Heart left ventricle (tissue), 16 donors: ENCODE data around the gene TRIM44. TPM values are rescaled to one million over a fixed set of nuclear protein-coding genes. Genes with fewer than 3 reads are reported as not detected.
"Not testable (repeated sequence)": the region's sequence is repeated elsewhere in the genome, so short reads cannot be mapped to it uniquely, and the experiment has no call there.

Experiments used
- ATAC-seq, 4 donors: fragments of 200-7000 bp; cut with Tn5 transposase; one replicate each; pipeline ENCODE4 v1.9.1; 2020 to 2022; ENCODE audit warnings: moderate library complexity in 4 of 4, mild to moderate bottlenecking in 3 of 4, moderate number of reproducible peaks in 1 of 4
- DNase-seq, 5 donors: peaks; one replicate each; pipeline ENCODE4 v3.0.0-alpha.2; 2020
- H3K27ac ChIP-seq, 12 donors: fragments of 200-600 bp; sonication (generic) in 4 of 12; one replicate each; pipeline versions ENCODE4 v1.5.0 to v1.8.0; 2016 to 2022; ENCODE audit warnings: mild to moderate bottlenecking in 2 of 12
- H3K27me3 ChIP-seq, 9 donors: fragments of 200-600 bp; sonication (generic) in 2 of 9; one replicate each; pipeline versions ENCODE4 v1.5.1 to v1.8.0; 2016 to 2022; ENCODE audit warnings: mild to moderate bottlenecking in 3 of 9
- H3K36me3 ChIP-seq, 9 donors: fragments of 200-600 bp; sonication (generic) in 2 of 9; one replicate each; pipeline versions ENCODE4 v1.5.0 to v1.8.0; 2018 to 2022; ENCODE audit warnings: mild to moderate bottlenecking in 2 of 9
- H3K4me1 ChIP-seq, 12 donors: fragments of 200-600 bp; sonication (generic) in 4 of 12; one replicate each; pipeline versions ENCODE4 v1.5.0 to v1.8.0; 2016 to 2022; ENCODE audit warnings: mild to moderate bottlenecking in 3 of 12
- H3K4me3 ChIP-seq, 12 donors: fragments of 200-600 bp; sonication (generic) in 4 of 12; one replicate each; pipeline versions ENCODE4 v1.5.0 to v1.8.0; 2017 to 2022; ENCODE audit warnings: mild to moderate bottlenecking in 9 of 12, moderate library complexity in 4 of 12
- H3K9me3 ChIP-seq, 12 donors: fragments of 200-600 bp; sonication (generic) in 4 of 12; one replicate each; pipeline versions ENCODE4 v1.5.0 to v1.8.0; 2016 to 2022; ENCODE audit warnings: mild to moderate bottlenecking in 1 of 12
- CTCF ChIP-seq, 12 donors: fragments of 200-600 bp; sonication (generic) in 4 of 12; IDR thresholded peaks; one replicate each; pipeline versions ENCODE4 v1.5.0 to v1.8.0; 2018 to 2022; ENCODE audit warnings: antibody characterized with exemption in 12 of 12, mild to moderate bottlenecking in 5 of 12
- POLR2A ChIP-seq, 2 donors: fragments of 450-650 bp; IDR thresholded peaks; one replicate each; pipeline ENCODE4 v1.6.1; 2017; ENCODE audit warnings: antibody characterized with exemption in 2 of 2, mild to moderate bottlenecking in 2 of 2, moderate library complexity in 2 of 2
- WGBS, 4 donors: extraction: QIAGEN DNeasy Blood & Tissue Kit in 2 of 4; methylation state at CpG; one replicate each; pipeline versions ENCODE4 v1.1.5 to v1.1.7; 2013 to 2018; 5-methylcytosine and 5-hydroxymethylcytosine counted together
- intact Hi-C, 10 donors: fragments of 100-400 bp; cut with DNase I; formaldehyde crosslinking; loops; one replicate each; pipeline versions ENCODE4 v1.11.1 to v1.14.2; 2022
- polyA plus RNA-seq, 2 donors: library from polyadenylated mRNA; stranded (reverse); fragments of 200-250 nt; gene quantifications; one replicate each; pipeline ENCODE4 v1.2.3, GENCODE V29; 2013
- total RNA-seq, 9 donors: library from RNA; depleted of rRNA in 2 of 9; stranded (reverse); fragments of >200 nt in 2 of 9; fragmentation: NEBNext Ultra II Directional in 3 of 9; extraction: Animal tissue kit (Norgen Biotek cat#: 25700) in 3 of 9; gene quantifications; one replicate each; pipeline versions ENCODE4 v1.1.0 to v1.2.4, GENCODE V29; 2016 to 2023
- donor health status: ischemic (EF 13 %, LVEDD 7.1; RV severe dilation, severe dysfunction).
- donor health status: healthy with polysubstance abuse.
- donor health status: DM: no; HTN: yes; CAD: no.
- donor health status: DM: no; HTN: no; CAD: no.
- donor health status: ischemic (EF 25% LVEDD 6.9; RV normal size, moderate dysfunction).
- donor health status: ischemic (EF 25% LVEDD 5.7; RV mildly dilated, moderate dysfunction).
- donor health status: healthy.
- donor health status: DM: yes; HTN: yes; CAD: no.
- donor health status: ischemic (EF 35%, LVEDD 5.7; RV mildly dilated, moderate dysfunction).
- donor health status: nonischemic (EF 11% LVEDD 7.7; RV severe dilation, severe dysfunction).
- donor health status: DM: yes; HTN: yes; CAD: no.
- donor health status: PGD.
- donor health status: ischemic (EF 29% LVEDD 5.4; RV normal size, mild dysfunction).
- donor health status: nonischemic (EF 23%, LVEDD 6.1; RV moderate dilation, normal function).

TRIM44 gene
- total and polyA plus RNA-seq, 11 donors: 7.9 to 55.3 (median 44.1) TPM

DNA sequence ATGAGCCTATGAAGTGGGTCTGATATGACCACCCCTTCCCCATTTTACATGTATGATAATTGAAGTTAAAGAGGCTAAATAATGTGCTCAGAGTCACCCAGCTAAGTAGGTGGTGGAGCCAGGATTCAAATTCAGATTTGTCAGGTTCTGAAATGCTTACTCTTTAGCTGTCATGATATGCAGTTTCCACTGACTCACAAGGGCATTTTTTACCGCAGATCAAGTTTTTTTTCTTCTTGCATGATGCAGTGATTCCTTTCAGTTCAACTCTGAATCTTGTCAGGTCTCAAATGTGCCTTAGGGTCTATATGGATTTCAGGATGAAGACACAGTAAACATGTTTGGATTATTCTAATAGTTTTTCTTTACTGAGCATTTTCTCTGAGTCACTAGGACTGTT is 12.6 kb upstream of the TRIM44 start:
- intact Hi-C loops: no loop called here
- H3K4me1 ChIP-seq: peaks cover 0 to 9% (median 0%) of the 10 kb centered on the region in 12 donors
- TF ChIP-seq CTCF (IDR thresholded peaks at IDR 0.05) (no peak), POLR2A (IDR thresholded peaks at IDR 0.05) (no peak)
- WGBS, 4 donors: 68 to 83% (median 76%) methylated on average over 1 of the region's 1 CpG
- no peak overlapping the region for H3K27ac ChIP-seq
- H3K4me3 ChIP-seq: no peak overlapping the region
- peaks cover 0 to 8% (median 0%) of the 10 kb centered on the region in 12 donors for H3K9me3 ChIP-seq
- DNase-seq: no peak
- no peaks in the 10 kb centered on the region for H3K36me3 ChIP-seq
- ATAC-seq: no peak
- H3K27me3 ChIP-seq: no peaks in the 10 kb centered on the region

DNA sequence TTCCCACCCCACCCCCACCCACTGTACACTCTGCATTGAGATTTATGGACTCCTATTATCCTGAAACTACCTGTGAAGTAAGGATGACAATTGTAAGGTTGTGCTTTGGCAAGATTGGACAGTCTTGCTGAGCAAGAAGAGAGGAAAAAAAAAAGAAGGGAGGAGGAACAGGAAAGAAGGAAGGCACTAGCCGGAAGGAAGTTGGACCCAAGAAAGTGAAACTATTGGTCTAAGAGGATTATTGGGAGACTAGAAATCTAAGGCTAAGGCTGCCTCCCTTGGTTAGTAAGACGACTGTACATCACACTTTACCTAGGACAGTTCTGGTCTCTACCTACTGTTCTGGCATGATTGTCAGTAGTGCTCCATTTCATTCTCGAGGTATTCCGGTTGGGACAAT is 12.1 kb upstream of the TRIM44 start:
- DNase-seq: no peak
- TF ChIP-seq CTCF (IDR thresholded peaks at IDR 0.05): no peak
- no peak for TF ChIP-seq POLR2A (IDR thresholded peaks at IDR 0.05)

GRCh38 chr11:35651263-35651662 is 11.3 kb upstream of the TRIM44 start:
- peaks cover 0 to 7% (median 0%) of the 10 kb centered on the region in 9 donors for H3K27me3 ChIP-seq
- ATAC-seq (peak; percentile 79 to 97 (median 84)), DNase-seq (peak in 2 of 5 donors; percentile 13 to 38)
- no peak overlapping the region for H3K4me3 ChIP-seq
- no peaks in the 10 kb centered on the region for H3K36me3 ChIP-seq
- peaks cover 0 to 9% (median 0%) of the 10 kb centered on the region in 12 donors for H3K4me1 ChIP-seq
- H3K9me3 ChIP-seq: peaks cover 0 to under 1% (median 0%) of the 10 kb centered on the region in 12 donors
- intact Hi-C loops: no loop called here
- peak overlapping the region in 4 of 12 donors; percentile 11 to 68 (median 33) for H3K27ac ChIP-seq
- WGBS, 4 donors: 70 to 79% (median 72%) methylated on average over 3 of the region's 3 CpGs
- TF ChIP-seq CTCF (IDR thresholded peaks at IDR 0.05) (no peak), POLR2A (IDR thresholded peaks at IDR 0.05) (no peak)

More for the DNA sequence above, 12.1 kb upstream of the TRIM44 start:
- intact Hi-C loops: no loop called here
- Histone ChIP-seq H3K36me3 (no peaks in the 10 kb centered on the region), H3K4me3 (no peak overlapping the region), H3K9me3 (peaks cover 0 to 8% (median 0%) of the 10 kb centered on the region in 12 donors), H3K27me3 (peaks cover 0 to under 1% (median 0%) of the 10 kb centered on the region in 9 donors), H3K27ac (no peak overlapping the region), H3K4me1 (peaks cover 0 to 9% (median 0%) of the 10 kb centered on the region in 12 donors)
- WGBS, 4 donors: 84 to 85% (median 85%) methylated on average over 4 of the region's 4 CpGs
- ATAC-seq: no peak

DNA sequence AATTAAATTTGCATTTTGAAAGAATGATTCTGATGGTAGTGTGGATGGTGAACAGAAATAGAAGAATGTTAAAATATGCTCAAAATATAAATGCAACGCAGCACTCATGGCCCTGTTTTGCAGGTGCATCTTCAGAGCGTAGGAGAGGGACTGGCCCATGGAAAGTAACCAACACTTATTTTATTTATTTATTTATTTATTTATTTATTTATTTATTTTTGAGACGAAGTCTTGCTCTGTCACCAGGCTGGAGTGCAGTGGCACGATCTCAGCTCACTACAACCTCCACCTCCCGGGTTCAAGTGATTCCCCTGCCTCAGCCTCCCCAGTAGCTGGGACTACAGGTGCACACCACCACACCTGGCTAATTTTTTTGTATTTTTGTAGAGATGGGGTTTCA is 9.8 kb upstream of the TRIM44 start:
- H3K27ac ChIP-seq, H3K27me3 ChIP-seq, H3K36me3 ChIP-seq, intact Hi-C loops, H3K4me1 ChIP-seq, H3K9me3 ChIP-seq, H3K4me3 ChIP-seq, DNase-seq, ATAC-seq: not testable (repeated sequence)
- WGBS, 4 donors: 92 to 99% (median 96%) methylated on average over 5 of the region's 5 CpGs

- intact Hi-C loops: no loop called here
- H3K4me1 ChIP-seq: peaks cover 0 to 9% (median 0%) of the 10 kb centered on the region in 12 donors
- WGBS, 4 donors: 68 to 80% (median 72%) methylated on average over 6 of the region's 6 CpGs
- ATAC-seq (no peak), DNase-seq (no peak)
- no peaks in the 10 kb centered on the region for H3K9me3 ChIP-seq
- no peak for TF ChIP-seq POLR2A (IDR thresholded peaks at IDR 0.05)
- no peak for TF ChIP-seq CTCF (IDR thresholded peaks at IDR 0.05)
- peaks cover 0 to 9% (median 0%) of the 10 kb centered on the region in 9 donors for H3K27me3 ChIP-seq
- no peak overlapping the region for H3K4me3 ChIP-seq
- no peaks in the 10 kb centered on the region for H3K36me3 ChIP-seq
- no peak overlapping the region for H3K27ac ChIP-seq
These were observed 7.9 kb upstream of the TRIM44 start for GRCh38 chr11:35654711-35655110.
